ENCODE measurements around the gene PLA2G1B. TPM values are rescaled to one million over a fixed set of nuclear protein-coding genes. Genes with fewer than 3 reads are reported as not detected.

The PLA2G1B gene
- total RNA-seq, 2 donors from 2014 or later: not detected

GRCh38 chr12:120287491-120287890 lies 40.1 kb downstream of the PLA2G1B start:
- intact Hi-C loops (cut with DNase I): no loop called here
- TF ChIP-seq POLR2AphosphoS5 (IDR thresholded peaks at IDR 0.05) (no peak), CTCF (IDR thresholded peaks at IDR 0.05) (no peak), POLR2A (IDR thresholded peaks at IDR 0.05) (no peak)
- no peak for DNase-seq (ENCODE audit: low spot score)

GRCh38 chr12:120286768-120287490 lies 40.6 kb downstream of the PLA2G1B start:
- WGBS: 53% methylated on average over 7 of the region's 7 CpGs
- no peaks in the 10 kb centered on the region for H3K36me3 ChIP-seq
- intact Hi-C loops (cut with DNase I): no loop called here
- no peak overlapping the region for H3K27ac ChIP-seq
- no peak overlapping the region for H3K4me3 ChIP-seq
- H3K4me1 ChIP-seq (replicated peaks): no peaks in the 10 kb centered on the region
- H3K27me3 ChIP-seq (replicated peaks; ENCODE audit: insufficient read depth): no peaks in the 10 kb centered on the region
- no peak for TF ChIP-seq CTCF (IDR thresholded peaks at IDR 0.05)
- TF ChIP-seq POLR2AphosphoS5 (IDR thresholded peaks at IDR 0.05): no peak
- no peak for TF ChIP-seq POLR2A (IDR thresholded peaks at IDR 0.05)
- H3K9me3 ChIP-seq: no peaks in the 10 kb centered on the region
- no peak for DNase-seq (ENCODE audit: low spot score)

More at GRCh38 chr12:120287491-120287890, 40.1 kb downstream of the PLA2G1B start:
- no peaks in the 10 kb centered on the region for H3K4me1 ChIP-seq (replicated peaks)
- H3K27ac ChIP-seq: no peak overlapping the region
- H3K36me3 ChIP-seq: no peaks in the 10 kb centered on the region
- no peaks in the 10 kb centered on the region for H3K27me3 ChIP-seq (replicated peaks; ENCODE audit: insufficient read depth)
- H3K4me3 ChIP-seq: no peak overlapping the region
- H3K9me3 ChIP-seq: no peaks in the 10 kb centered on the region
- 87% methylated on average over 12 of the region's 12 CpGs for WGBS

- DNase-seq (ENCODE audit: low spot score): no peak
- Histone ChIP-seq H3K4me1 (replicated peaks) (no peaks in the 10 kb centered on the region), H3K4me3 (no peak overlapping the region), H3K9me3 (no peaks in the 10 kb centered on the region), H3K27me3 (replicated peaks; ENCODE audit: insufficient read depth) (no peaks in the 10 kb centered on the region), H3K27ac (no peak overlapping the region), H3K36me3 (no peaks in the 10 kb centered on the region)
- intact Hi-C loops (cut with DNase I): no loop called here
- 84% methylated on average over 3 of the region's 3 CpGs for WGBS
- no peak for TF ChIP-seq POLR2AphosphoS5 (IDR thresholded peaks at IDR 0.05)
- TF ChIP-seq POLR2A (IDR thresholded peaks at IDR 0.05): no peak
- TF ChIP-seq CTCF (IDR thresholded peaks at IDR 0.05): no peak
Observed at GRCh38 chr12:120284381-120284780, 43.2 kb downstream of the PLA2G1B start.

- no peak for TF ChIP-seq POLR2AphosphoS5 (IDR thresholded peaks at IDR 0.05)
- no peak for TF ChIP-seq CTCF (IDR thresholded peaks at IDR 0.05)
- no peak for TF ChIP-seq POLR2A (IDR thresholded peaks at IDR 0.05)
- Histone ChIP-seq H3K36me3 (no peaks in the 10 kb centered on the region), H3K27me3 (replicated peaks; ENCODE audit: insufficient read depth) (no peaks in the 10 kb centered on the region), H3K9me3 (no peaks in the 10 kb centered on the region), H3K4me3 (no peak overlapping the region), H3K27ac (no peak overlapping the region), H3K4me1 (replicated peaks) (no peaks in the 10 kb centered on the region)
- WGBS: 66% methylated on average over 7 of the region's 7 CpGs
- no peak for DNase-seq (ENCODE audit: low spot score)
- intact Hi-C loops (cut with DNase I): no loop called here
Observed at GRCh38 chr12:120283318-120283717, 44.3 kb downstream of the PLA2G1B start.

Data from prostate gland (tissue), 2 donors.